Measurements from ENCODE around the gene SP7. TPM values are rescaled to one million over a fixed set of nuclear protein-coding genes. Genes with fewer than 3 reads are reported as not detected.

SP7 gene
- total and polyA plus RNA-seq, 9 of the 15 experiments (the other 6 are each of a cell fraction or from before 2014, with no cell fraction given) = 0.04 TPM; not detected in 8

DNA sequence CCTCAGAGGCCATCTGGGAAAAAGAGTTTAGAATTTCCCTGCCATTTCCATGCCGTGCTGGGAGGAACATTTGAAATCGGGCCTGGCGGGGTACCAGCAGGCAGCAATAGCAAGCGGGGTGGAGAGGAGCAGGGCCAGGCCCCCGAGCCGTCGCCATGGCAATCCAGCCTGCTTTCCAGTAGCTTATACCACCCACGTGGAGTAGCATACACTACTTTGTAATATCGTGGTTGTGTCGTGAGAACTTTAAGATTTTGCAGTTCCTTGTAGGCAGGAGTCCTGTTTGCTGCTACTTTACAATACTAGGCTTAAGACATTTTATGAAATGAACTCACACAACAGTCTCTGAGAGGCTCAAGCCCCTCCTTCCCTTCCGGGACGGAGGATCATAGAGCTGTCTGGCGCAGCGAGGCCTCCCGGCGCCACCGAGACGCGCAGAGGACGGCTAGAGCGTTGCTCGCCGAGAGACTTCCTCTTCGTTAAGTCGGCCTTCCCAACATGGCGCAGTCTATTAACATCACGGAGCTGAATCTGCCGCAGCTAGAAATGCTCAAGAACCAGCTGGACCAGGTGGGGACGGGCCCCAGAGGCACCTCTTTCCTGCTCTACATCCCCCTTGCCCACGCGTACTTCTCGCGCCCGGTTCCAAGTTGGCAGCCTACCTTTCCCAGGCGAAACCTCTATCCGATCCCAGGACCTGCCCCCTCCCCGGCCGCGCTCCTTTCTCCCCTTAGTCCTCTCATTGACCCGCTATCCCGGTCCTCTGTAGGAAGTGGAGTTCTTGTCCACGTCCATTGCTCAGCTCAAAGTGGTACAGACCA, 40.9 kb downstream of the SP7 start, which contains the start of gene PFDN5 (continued):
- TF ChIP-seq GATAD2A (IDR thresholded peaks at IDR 0.05) (no peak), MTA3 (IDR thresholded peaks at IDR 0.05; ENCODE audit: borderline replicate concordance) (peak; percentile 76; the same call in 1 of the 2 replicates), RBM25 (IDR thresholded peaks at IDR 0.05; ENCODE audit: low read depth, low read length, severe bottlenecking) (no peak), SMARCB1 (IDR thresholded peaks at IDR 0.05; ENCODE audit: insufficient read length, low read depth) (no peak), EP400 (IDR thresholded peaks at IDR 0.05) (peak; percentile 84), SMC3 (conservative IDR thresholded peaks at IDR 0.05; ENCODE audit: insufficient read depth, low read depth, low read length) (no peak), CREB5 (CRISPR knock-in tag; IDR thresholded peaks at IDR 0.05) (no peak), HNRNPL (IDR thresholded peaks at IDR 0.05; ENCODE audit: low read depth, low read length) (no peak)

- no TSS peak for BruUV-seq (replicated peaks)
- Histone ChIP-seq H4K20me1 (replicated peaks; ENCODE audit: control insufficient read depth, insufficient read depth, low read length) (no peaks in the 10 kb centered on the region), H3K9me1 (ENCODE audit: control insufficient read depth, insufficient read depth, low read length) (no peaks in the 10 kb centered on the region), H3K36me3 (ENCODE audit: control insufficient read depth, insufficient read depth, low read length) (peaks cover 77% of the 10 kb centered on the region), H3K9ac (ENCODE audit: insufficient read depth in 1 of 2, low read depth in 2 of 2, low read length in 2 of 2) (no peak overlapping the region), H3K4me2 (ENCODE audit: insufficient read depth, low read length) (no peak overlapping the region), H2AFZ (ENCODE audit: low read depth, low read length) (no peak overlapping the region), H3K4me1 (replicated peaks in 1 of 2; ENCODE audit: control insufficient read depth in 2 of 2, insufficient read depth in 2 of 2, low read length in 2 of 2) (peaks cover 9 to 13% of the 10 kb centered on the region in 2 experiments; a peak in 4 of 5 replicates), H3K27ac (ENCODE audit: extremely low read depth, low read depth, low read length) (no peak overlapping the region), H3K79me2 (ENCODE audit: control insufficient read depth, insufficient read depth, low read length) (peaks cover 23% of the 10 kb centered on the region), H3K27me3 (ENCODE audit: control insufficient read depth in 2 of 2, insufficient read depth in 2 of 2, low read length in 2 of 2) (no peaks in the 10 kb centered on the region), H3K9me3 (replicated peaks; ENCODE audit: control insufficient read depth, insufficient read depth, low read depth, low read length) (no peaks in the 10 kb centered on the region), H3K4me3 (no peak overlapping the region)
- in situ Hi-C loops (cut with MboI) = no loop called here
- FAIRE-seq (no peak), DNase-seq (ENCODE audit: extremely low read depth in 1 of 4, low spot score in 3 of 4) (no peak), ATAC-seq (no peak)
- POLR2A ChIA-PET = interaction anchor here (0.8 to 4.1 kb wide), 5 partner anchors 9 to 133 kb away, joined by 3 to 16 read pairs (median 4); no protein-coding TSS in a partner anchor
- intact Hi-C loops (cut with micrococcal nuclease) = no loop called here
- CTCF ChIA-PET (ENCODE audit: low intra/inter-chr PET ratio) = no interaction called here
- TF ChIP-seq SIN3A (IDR thresholded peaks at IDR 0.05; ENCODE audit: borderline replicate concordance in 2 of 2, control insufficient read depth in 1 of 2, low read depth in 2 of 2, low read length in 2 of 2) (no peak), FOXK2 (conservative IDR thresholded peaks at IDR 0.05 in 1 of 2, IDR thresholded peaks at IDR 0.05 in 1 of 2; ENCODE audit: low read depth in 2 of 2) (no peak), NFIX (CRISPR knock-in tag; IDR thresholded peaks at IDR 0.05; ENCODE audit: low read depth) (no peak), GTF2E2 (tag; IDR thresholded peaks at IDR 0.05) (no peak), MECOM (CRISPR knock-in tag; IDR thresholded peaks at IDR 0.05) (no peak), TCF7 (IDR thresholded peaks at IDR 0.05; ENCODE audit: borderline replicate concordance) (no peak), TRIM28 (IDR thresholded peaks at IDR 0.05) (no peak), ELK3 (CRISPR knock-in tag; IDR thresholded peaks at IDR 0.05) (no peak), NBN (IDR thresholded peaks at IDR 0.05; ENCODE audit: low read depth) (no peak)
- TF ChIP-seq, protein P1, sequence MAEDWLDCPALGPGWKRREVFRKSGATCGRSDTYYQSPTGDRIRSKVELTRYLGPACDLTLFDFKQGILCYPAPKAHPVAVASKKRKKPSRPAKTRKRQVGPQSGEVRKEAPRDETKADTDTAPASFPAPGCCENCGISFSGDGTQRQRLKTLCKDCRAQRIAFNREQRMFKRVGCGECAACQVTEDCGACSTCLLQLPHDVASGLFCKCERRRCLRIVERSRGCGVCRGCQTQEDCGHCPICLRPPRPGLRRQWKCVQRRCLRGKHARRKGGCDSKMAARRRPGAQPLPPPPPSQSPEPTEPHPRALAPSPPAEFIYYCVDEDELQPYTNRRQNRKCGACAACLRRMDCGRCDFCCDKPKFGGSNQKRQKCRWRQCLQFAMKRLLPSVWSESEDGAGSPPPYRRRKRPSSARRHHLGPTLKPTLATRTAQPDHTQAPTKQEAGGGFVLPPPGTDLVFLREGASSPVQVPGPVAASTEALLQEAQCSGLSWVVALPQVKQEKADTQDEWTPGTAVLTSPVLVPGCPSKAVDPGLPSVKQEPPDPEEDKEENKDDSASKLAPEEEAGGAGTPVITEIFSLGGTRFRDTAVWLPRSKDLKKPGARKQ (CRISPR knock-in tag; IDR thresholded peaks at IDR 0.05) = no peak
Measured at GRCh38 chr12:53292426-53292825, 43.7 kb downstream of the SP7 start.

Data from K562 (cell line).